Mesendoderm (in vitro differentiated cells): ENCODE measurements around the gene ZSCAN2. TPM values are rescaled to one million over a fixed set of nuclear protein-coding genes. Genes with fewer than 3 reads are reported as not detected.
"Not testable (repeated sequence)": the region's sequence is repeated elsewhere in the genome, so short reads cannot be mapped to it uniquely, and the experiment has no call there.

Experiments used
- DNase-seq: peaks from one replicate; pipeline ENCODE4 v3.0.0; 2013
- H2AK5ac ChIP-seq: 2 replicates; pipeline ENCODE4 v1.6.1; 2013; ENCODE audit warnings: low read length, inconsistent platforms
- H2BK120ac ChIP-seq: 2 replicates; pipeline ENCODE4 v1.6.1; 2013; ENCODE audit warnings: low read depth, mild to moderate bottlenecking, low read length, moderate library complexity, mixed read lengths
- H2BK15ac ChIP-seq: replicated peaks from 2 replicates; pipeline ENCODE4 v1.6.1; 2013; ENCODE audit warnings: low read depth, mild to moderate bottlenecking, moderate library complexity
- H2BK5ac ChIP-seq: 2 replicates; pipeline ENCODE4 v1.6.1; 2013; ENCODE audit warnings: low read length, inconsistent platforms
- H3K18ac ChIP-seq: 2 replicates; pipeline ENCODE4 v1.6.1; 2013; ENCODE audit warnings: mild to moderate bottlenecking, low read length, mixed read lengths
- H3K23ac ChIP-seq: one replicate; pipeline ENCODE4 v1.6.1; 2013; ENCODE audit warnings: low read length
- H3K27ac ChIP-seq: 2 replicates; pipeline ENCODE4 v1.5.1; 2013; ENCODE audit warnings: low read depth, mild to moderate bottlenecking, inconsistent platforms, low read length, moderate library complexity
- H3K27me3 ChIP-seq: 2 replicates; pipeline ENCODE4 v1.6.1; 2013; ENCODE audit warnings: low read length, control low read depth, mild to moderate bottlenecking, inconsistent platforms; ENCODE audit not compliant: insufficient read depth, poor library complexity
- H3K36me3 ChIP-seq: 2 replicates; pipeline ENCODE4 v1.6.1; 2013; ENCODE audit warnings: low read length, inconsistent platforms; ENCODE audit not compliant: control insufficient read depth, insufficient read depth
- H3K4ac ChIP-seq: one replicate; pipeline ENCODE4 v1.6.1; 2013; ENCODE audit warnings: low read depth, mild to moderate bottlenecking, low read length, moderate library complexity
- H3K4me1 ChIP-seq: 2 replicates; pipeline ENCODE4 v1.6.1; 2013; ENCODE audit warnings: low read depth, low read length, inconsistent platforms; ENCODE audit not compliant: control insufficient read depth
- H3K4me2 ChIP-seq: 2 replicates; pipeline ENCODE4 v1.6.1; 2013; ENCODE audit warnings: low read length
- H3K4me3 ChIP-seq: 2 replicates; pipeline ENCODE4 v1.5.1; 2013; ENCODE audit warnings: mild to moderate bottlenecking, low read length
- H3K56ac ChIP-seq: one replicate; pipeline ENCODE4 v1.6.1; 2013; ENCODE audit warnings: low read length
- H3K79me1 ChIP-seq: 2 replicates; pipeline ENCODE4 v1.6.1; 2013; ENCODE audit warnings: low read length, inconsistent platforms
- H3K79me2 ChIP-seq: 2 replicates; pipeline ENCODE4 v1.6.1; 2013; ENCODE audit warnings: mild to moderate bottlenecking, low read length; ENCODE audit not compliant: control insufficient read depth, insufficient read depth
- H3K9ac ChIP-seq: 2 replicates; pipeline ENCODE4 v1.6.1; 2013; ENCODE audit warnings: low read length, inconsistent platforms
- H4K5ac ChIP-seq: one replicate; pipeline ENCODE4 v1.6.1; 2013; ENCODE audit warnings: low read length
- H4K8ac ChIP-seq: one replicate; pipeline ENCODE4 v1.6.1; 2013; ENCODE audit warnings: low read depth, mild to moderate bottlenecking, control low read depth, low read length, moderate library complexity
- WGBS: extraction: QIAGEN DNeasy Blood & Tissue Kit; methylation state at CpG from one replicate; pipeline ENCODE4 v1.1.7; 2013; ENCODE audit warnings: low lambda C conversion rate, missing lambda C conversion rate; ENCODE audit not compliant: insufficient coverage; ENCODE audit errors: extremely low coverage; 5-methylcytosine and 5-hydroxymethylcytosine counted together
- polyA plus RNA-seq, 2 experiments: library from polyadenylated mRNA; stranded (reverse); fragments of 200-250 nt; gene quantifications; one replicate each; pipeline ENCODE4 v1.2.3, GENCODE V29; 2013

Gene ZSCAN2
- polyA plus RNA-seq (2013, experiment 1 of 2): 17.3 TPM
- 16.7 TPM for polyA plus RNA-seq (2013, experiment 2 of 2)

DNA sequence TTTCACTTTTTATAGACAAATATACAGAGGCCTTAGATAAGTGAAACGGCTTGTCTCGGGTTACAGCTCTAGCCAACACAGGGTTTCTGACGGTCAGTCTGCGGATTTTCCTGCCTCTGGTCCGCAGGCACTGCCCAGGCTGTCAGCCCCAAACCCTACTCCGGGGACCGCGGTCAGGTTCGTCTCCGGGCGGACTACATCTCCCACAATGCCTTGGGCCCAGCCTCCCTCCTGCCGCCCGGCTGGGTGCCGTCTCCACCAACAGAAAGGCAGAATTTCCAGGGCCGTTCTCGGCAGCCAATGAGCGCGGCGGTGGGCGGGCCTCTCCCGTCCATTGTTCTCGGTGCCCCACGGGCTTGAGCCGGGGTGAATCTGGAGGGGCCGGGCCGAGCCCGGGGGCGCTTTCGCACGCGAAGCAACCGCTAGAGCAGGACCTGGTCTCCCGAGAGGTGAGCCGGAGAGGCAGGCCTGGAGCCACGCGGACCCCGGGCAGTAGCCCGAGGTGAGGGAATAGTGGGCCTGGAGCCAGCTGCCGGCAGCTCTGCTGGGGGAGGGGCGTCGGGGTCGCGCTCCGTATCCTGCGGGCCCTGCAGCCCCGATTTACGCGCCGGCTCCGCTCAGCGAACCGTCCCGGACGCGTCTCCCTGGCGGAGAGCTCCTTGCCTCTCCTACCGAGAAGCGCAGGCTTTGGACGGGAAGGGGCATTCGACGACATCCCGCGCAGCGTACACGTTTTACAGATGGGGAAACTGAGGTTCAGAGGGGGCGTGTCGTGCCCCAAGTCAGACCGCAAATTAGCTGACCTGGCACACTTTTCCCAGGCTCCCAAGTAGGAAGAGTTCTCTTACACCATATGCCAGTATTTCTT is at the start of gene ZSCAN2:
ZSCAN2 (plus strand) TSS at position 323 of the 868 bp plus-strand sequence. CDS start 2,919 bp downstream, outside the sequence.
- no CpG with 5 or more reads among the region's 68 CpGs for WGBS

DNA sequence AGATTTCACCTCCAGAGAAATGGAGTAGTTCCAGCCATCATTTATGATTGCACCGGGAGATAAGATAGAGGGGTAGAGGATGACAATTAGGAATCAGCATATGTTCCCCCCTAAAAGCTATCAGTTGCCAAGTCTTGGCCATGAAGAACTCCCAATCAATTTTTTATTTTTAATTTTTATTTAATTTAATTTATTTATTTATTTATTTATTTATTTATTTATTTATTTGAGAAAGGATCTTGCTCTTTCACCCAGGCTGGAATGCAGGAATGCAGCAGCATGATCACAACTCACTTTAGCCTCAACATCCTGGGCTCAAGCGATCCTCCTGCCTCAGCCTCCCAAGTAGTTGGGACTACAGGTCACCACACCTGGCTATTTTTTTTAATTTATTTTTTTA is 49.2 kb upstream of the ZSCAN2 start:
- not testable (repeated sequence) for H3K79me2 ChIP-seq, H3K18ac ChIP-seq, H3K27ac ChIP-seq, H3K56ac ChIP-seq, H3K36me3 ChIP-seq, H4K5ac ChIP-seq, H4K8ac ChIP-seq, H3K4me2 ChIP-seq, H3K79me1 ChIP-seq, H3K23ac ChIP-seq, DNase-seq, H2AK5ac ChIP-seq, H3K27me3 ChIP-seq, H2BK5ac ChIP-seq, H2BK15ac ChIP-seq, H2BK120ac ChIP-seq, H3K4me3 ChIP-seq, H3K9ac ChIP-seq, H3K4me1 ChIP-seq
- H3K4ac ChIP-seq: peak overlapping the region; percentile 16
- no CpG with 5 or more reads among the region's 2 CpGs for WGBS

More for the DNA sequence above, at the start of gene ZSCAN2:
- Histone ChIP-seq H3K23ac (peak within 1 kb of the TSS; percentile 11), H2BK15ac (no peak within 1 kb of the TSS), H4K5ac (no peak within 1 kb of the TSS), H3K18ac (peak within 1 kb of the TSS; percentile 82), H3K56ac (peak within 1 kb of the TSS; percentile 94), H3K79me2 (peaks cover 20% of the 10 kb centered on the region), H3K27me3 (no peaks in the 10 kb centered on the region), H3K36me3 (no peaks in the 10 kb centered on the region), H3K27ac (peak within 1 kb of the TSS; percentile 35), H3K4me1 (no peaks in the 10 kb centered on the region), H2BK120ac (no peak within 1 kb of the TSS), H3K9ac (peak within 1 kb of the TSS; percentile 97), H2BK5ac (peak within 1 kb of the TSS; percentile 29), H3K4me2 (peak within 1 kb of the TSS; percentile 91), H3K4ac (no peak within 1 kb of the TSS), H3K4me3 (peak within 1 kb of the TSS; percentile 73), H3K79me1 (peaks cover 6% of the 10 kb centered on the region), H2AK5ac (no peak within 1 kb of the TSS), H4K8ac (no peak within 1 kb of the TSS)
- DNase-seq: peak; percentile 98

DNA sequence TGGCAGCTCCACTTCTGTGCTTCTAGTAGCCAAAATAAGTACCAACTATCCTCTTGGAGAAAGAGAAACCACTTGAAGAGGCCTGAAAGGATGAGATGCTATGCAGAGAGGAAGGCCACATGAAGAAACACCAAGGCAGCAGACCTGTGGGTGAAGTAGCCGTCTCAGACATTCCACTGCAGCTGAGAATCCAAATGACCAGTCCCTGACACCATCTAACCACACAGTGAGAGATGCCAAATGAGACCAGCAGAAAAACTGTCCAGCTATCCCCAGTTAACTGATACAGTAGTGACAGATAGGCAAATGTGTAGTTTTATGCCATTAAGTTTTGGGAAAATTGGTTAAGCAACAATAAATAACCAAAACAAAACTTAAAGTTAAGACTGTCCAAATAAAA is 47.9 kb upstream of the ZSCAN2 start:
- Histone ChIP-seq H3K27me3 (no peaks in the 10 kb centered on the region), H4K5ac (no peak overlapping the region), H3K4me3 (no peak overlapping the region), H3K79me2 (no peaks in the 10 kb centered on the region), H3K4ac (no peak overlapping the region), H2BK120ac (no peak overlapping the region), H3K23ac (no peak overlapping the region), H3K4me1 (no peaks in the 10 kb centered on the region), H3K27ac (no peak overlapping the region), H2AK5ac (no peak overlapping the region), H3K36me3 (no peaks in the 10 kb centered on the region), H2BK15ac (no peak overlapping the region), H3K56ac (no peak overlapping the region), H3K18ac (no peak overlapping the region), H3K4me2 (no peak overlapping the region), H3K79me1 (no peaks in the 10 kb centered on the region), H2BK5ac (no peak overlapping the region), H3K9ac (no peak overlapping the region), H4K8ac (no peak overlapping the region)
- no peak for DNase-seq
- WGBS: no CpG with 5 or more reads among the region's 1 CpG

DNA sequence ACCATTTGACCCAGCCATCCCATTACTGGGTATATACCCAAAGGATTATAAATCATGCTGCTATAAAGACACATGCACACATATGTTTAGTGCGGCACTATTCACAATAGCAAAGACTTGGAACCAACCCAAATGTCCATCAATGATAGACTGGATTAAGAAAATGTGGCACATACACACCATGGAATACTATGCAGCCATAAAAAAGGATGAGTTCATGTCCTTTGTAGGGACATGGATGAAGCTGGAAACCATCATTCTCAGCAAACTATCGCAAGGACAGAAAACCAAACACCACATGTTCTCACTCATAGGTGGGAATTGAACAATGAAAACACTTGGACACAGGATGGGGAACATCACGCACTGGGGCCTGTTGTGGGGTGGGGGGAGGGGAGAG is 44.1 kb upstream of the ZSCAN2 start:
- H2BK15ac ChIP-seq, DNase-seq, H4K5ac ChIP-seq, H3K23ac ChIP-seq, H3K79me2 ChIP-seq, H2BK5ac ChIP-seq, H3K4me2 ChIP-seq, H2BK120ac ChIP-seq, H3K18ac ChIP-seq, H3K56ac ChIP-seq, H3K79me1 ChIP-seq, H4K8ac ChIP-seq, H2AK5ac ChIP-seq, H3K4me3 ChIP-seq, H3K4ac ChIP-seq, H3K27me3 ChIP-seq, H3K36me3 ChIP-seq, H3K4me1 ChIP-seq, H3K27ac ChIP-seq, H3K9ac ChIP-seq: not testable (repeated sequence)
- WGBS: no CpG with 5 or more reads among the region's 3 CpGs

DNA sequence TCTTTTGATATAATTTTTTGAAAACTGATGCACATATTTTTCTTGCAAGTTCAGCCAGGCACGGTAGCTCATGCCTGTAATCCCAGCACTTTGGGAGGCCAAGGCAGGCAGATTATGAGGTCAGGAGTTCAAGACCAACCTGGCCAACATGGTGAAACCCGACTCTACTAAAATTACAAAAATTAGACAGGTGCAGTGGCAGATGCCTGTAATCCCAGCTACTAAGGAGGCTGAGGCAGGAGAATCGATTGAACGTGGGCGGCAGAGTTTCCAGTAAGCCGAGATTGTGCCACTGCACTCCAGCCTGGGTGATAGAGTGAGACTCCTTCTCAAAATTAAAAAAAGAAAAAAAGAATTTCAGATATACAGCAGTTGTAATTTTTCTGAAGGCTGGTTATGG is 32.8 kb upstream of the ZSCAN2 start:
- DNase-seq, H2BK120ac ChIP-seq, H3K79me1 ChIP-seq, H3K79me2 ChIP-seq, H2BK5ac ChIP-seq, H3K4me3 ChIP-seq, H3K4me1 ChIP-seq, H3K4me2 ChIP-seq, H3K27me3 ChIP-seq, H3K27ac ChIP-seq, H4K8ac ChIP-seq, H3K9ac ChIP-seq, H3K4ac ChIP-seq, H2AK5ac ChIP-seq, H2BK15ac ChIP-seq, H4K5ac ChIP-seq, H3K18ac ChIP-seq, H3K36me3 ChIP-seq, H3K56ac ChIP-seq, H3K23ac ChIP-seq: not testable (repeated sequence)
- no CpG with 5 or more reads among the region's 6 CpGs for WGBS
